Neural crest cell (in vitro differentiated cells): ENCODE measurements around the gene SRSF5. TPM values are rescaled to one million over a fixed set of nuclear protein-coding genes. Genes with fewer than 3 reads are reported as not detected.

Experiments used
- total RNA-seq: library from RNA; stranded (reverse); gene quantifications from 2 replicates; pipeline ENCODE4 v1.2.1, GENCODE V29; 2021

The SRSF5 gene
- total RNA-seq, 1 donor from 2014 or later, result 356 TPM

Other genes starting within 250 kb of the SRSF5 start
- 7.5 and 7.7 TPM in 2 replicates for gene CCDC177, start 192.3 kb upstream of the SRSF5 start, total RNA-seq
- gene SUSD6, start 155.5 kb upstream of the SRSF5 start, total RNA-seq, result 12.9 and 13.7 TPM in 2 replicates
- not detected in 2 replicates for gene SLC10A1, start 30.1 kb downstream of the SRSF5 start, total RNA-seq
- gene SMOC1, start 112.3 kb downstream of the SRSF5 start, total RNA-seq, result 189 and 203 TPM in 2 replicates